T-helper 2 cell treated with Interferon-gamma antibody and Interleukin-4, amounts not matched to agents 5 μg/mL and 100 μg/mL, for 36 hours (primary cell): ENCODE results near the gene MIEF2.
A peak's percentile ranks its signal among the peaks of the same experiment; 100 is the strongest.

Experiments
- DNase-seq: peaks from one replicate; pipeline ENCODE4 v3.0.0; 2021; ENCODE audit warnings: low spot score
- H3K27ac Mint-ChIP-seq: one replicate; pipeline ENCODE4 v1.8.0; 2021; ENCODE audit warnings: mild to moderate bottlenecking, mixed read lengths
- H3K27me3 Mint-ChIP-seq: one replicate; pipeline ENCODE4 v1.8.0; 2021; ENCODE audit warnings: low read depth, mixed read lengths
- H3K36me3 Mint-ChIP-seq: one replicate; pipeline ENCODE4 v1.8.0; 2021; ENCODE audit warnings: low read depth, mixed read lengths
- H3K4me1 Mint-ChIP-seq: one replicate; pipeline ENCODE4 v1.8.0; 2021; ENCODE audit warnings: low read depth, mixed read lengths
- H3K4me3 Mint-ChIP-seq: one replicate; pipeline ENCODE4 v1.8.0; 2022; ENCODE audit warnings: mild to moderate bottlenecking, moderate library complexity, mixed read lengths
- H3K9me3 Mint-ChIP-seq: one replicate; pipeline ENCODE4 v1.8.0; 2021; ENCODE audit warnings: mixed read lengths

Gene MIEF2

DNA sequence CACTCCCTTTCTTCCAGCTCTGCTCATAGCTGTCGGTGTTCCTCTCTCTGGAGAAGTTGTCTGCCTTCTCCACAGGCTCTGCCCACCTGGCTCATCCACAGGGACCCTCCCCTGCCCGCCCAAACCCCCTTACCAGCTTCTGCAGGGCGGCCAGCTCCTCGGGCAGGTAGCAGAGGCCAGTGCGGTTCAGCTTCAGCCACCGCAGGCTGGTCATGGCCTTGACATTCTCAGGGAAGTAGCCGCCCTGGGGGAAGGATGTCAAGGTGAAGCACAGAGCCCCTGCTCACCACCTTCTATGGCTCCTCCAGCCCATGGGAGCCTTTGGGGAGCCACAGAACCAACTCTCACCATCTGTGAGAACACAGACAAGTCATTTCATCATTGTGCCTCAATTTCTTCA, 3.7 kb upstream of the MIEF2 start:
- H3K27ac Mint-ChIP-seq: peak overlapping the region; percentile 62

DNA sequence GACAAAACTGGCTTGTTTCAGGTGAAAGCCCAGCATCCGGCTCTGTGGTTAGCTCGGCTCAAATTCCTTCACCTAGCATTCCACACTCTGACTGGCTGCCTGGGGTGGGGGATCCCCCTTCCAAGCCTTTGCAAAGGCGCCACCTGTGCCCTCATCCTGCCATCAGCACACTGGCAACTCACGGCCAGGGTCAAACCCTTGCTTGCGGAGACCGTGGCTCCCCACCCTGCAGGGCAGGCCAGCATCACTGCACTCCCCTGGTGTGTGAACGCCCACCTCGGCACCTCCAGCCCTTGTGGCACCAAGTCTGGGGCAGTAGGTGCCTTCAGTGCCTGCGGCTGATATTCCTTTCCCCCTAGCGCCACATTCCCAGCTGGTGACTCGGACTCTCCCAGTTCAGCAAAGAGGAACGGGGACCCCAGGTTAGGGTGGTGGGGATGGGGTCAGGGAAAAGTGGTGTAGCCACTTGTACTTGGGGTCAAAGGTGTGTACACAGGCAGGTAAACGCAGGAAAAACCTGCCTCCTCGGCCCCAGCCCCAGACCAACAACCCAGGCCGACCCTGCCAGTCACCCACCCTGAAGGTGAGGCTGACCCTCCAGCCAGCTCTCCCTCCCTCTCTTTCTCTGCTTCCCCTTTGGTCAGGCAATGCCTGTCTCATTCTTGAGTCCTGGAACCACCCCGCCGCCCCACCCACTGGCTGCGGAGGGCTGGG, 3.0 kb upstream of the MIEF2 start:
- Mint-ChIP-seq H3K4me1 (peaks cover 22% of the 10 kb centered on the region), H3K9me3 (no peaks in the 10 kb centered on the region), H3K36me3 (peaks cover 30% of the 10 kb centered on the region), H3K27me3 (no peaks in the 10 kb centered on the region), H3K4me3 (peak overlapping the region; percentile 99), H3K27ac (peak overlapping the region; percentile 90)
- DNase-seq: no peak

More for the DNA sequence above, 3.7 kb upstream of the MIEF2 start:
- Mint-ChIP-seq H3K4me1 (peaks cover 22% of the 10 kb centered on the region), H3K27me3 (no peaks in the 10 kb centered on the region), H3K4me3 (peak overlapping the region; percentile 99), H3K9me3 (no peaks in the 10 kb centered on the region), H3K36me3 (peaks cover 30% of the 10 kb centered on the region)
- DNase-seq: no peak

DNA sequence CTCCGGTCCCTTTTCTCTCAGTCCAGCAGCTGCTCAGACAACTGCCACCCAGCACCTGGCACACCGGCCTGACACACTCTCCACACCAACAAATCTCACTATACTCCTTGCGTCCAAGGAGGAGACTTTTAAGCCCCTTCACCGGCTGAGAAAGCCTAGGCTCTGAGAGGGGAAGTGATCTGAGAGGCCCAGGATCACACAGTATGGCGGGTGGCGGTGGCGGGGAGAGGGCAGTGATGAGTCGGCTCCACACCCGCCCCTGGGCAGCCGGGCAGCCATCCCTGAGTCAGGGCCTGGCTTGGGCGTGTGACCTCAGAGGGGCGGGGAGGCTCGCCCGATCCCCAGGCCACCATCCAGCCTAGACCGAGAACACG, 2.5 kb upstream of the MIEF2 start:
- peak; percentile 70 for DNase-seq
- H3K27me3 Mint-ChIP-seq: no peaks in the 10 kb centered on the region
- peaks cover 22% of the 10 kb centered on the region for H3K4me1 Mint-ChIP-seq
- peak overlapping the region; percentile 90 for H3K27ac Mint-ChIP-seq
- H3K36me3 Mint-ChIP-seq: peaks cover 27% of the 10 kb centered on the region
- H3K4me3 Mint-ChIP-seq: peak overlapping the region; percentile 99
- no peaks in the 10 kb centered on the region for H3K9me3 Mint-ChIP-seq

DNA sequence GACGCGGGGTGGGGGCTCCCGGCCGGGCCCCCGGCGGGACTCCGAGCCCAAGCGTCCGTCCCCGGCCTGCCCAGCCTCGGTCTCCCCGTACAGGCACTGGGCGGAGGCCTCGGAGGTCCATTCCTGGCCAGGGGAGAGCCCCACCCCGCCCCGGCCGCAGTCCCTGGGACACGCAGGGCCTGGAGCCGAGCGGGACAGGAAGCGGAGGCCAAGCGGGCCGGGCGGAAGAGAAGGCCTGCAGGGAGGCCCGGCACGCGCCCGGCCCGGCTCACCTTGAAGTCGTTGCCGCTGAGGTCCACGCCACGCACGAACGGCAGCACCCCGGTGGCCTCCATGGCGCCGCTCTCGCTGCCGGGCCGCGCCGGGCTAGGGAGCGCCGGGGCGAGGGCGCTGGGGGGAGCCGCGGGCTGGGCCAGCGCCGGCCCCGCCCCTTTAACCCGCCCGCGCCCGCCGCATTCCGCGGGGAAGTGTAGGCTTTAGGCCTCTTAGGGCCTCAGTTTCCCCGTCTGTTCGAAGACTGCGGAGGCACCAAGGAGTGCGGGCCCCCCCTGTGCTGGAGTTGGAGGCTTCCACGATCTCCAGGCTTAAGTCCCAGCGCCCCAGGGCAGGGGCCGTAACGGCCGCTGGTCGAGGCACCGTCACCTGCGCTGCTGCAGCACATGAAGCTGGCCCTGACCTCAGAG, 2.0 kb upstream of the MIEF2 start, which contains the start of gene FLII:
FLII (minus strand) TSS at position 383 of the 683 bp plus-strand sequence; CDS start at position 335, 48 bp downstream.
- Mint-ChIP-seq H3K4me1 (peaks cover 22% of the 10 kb centered on the region), H3K27ac (peak within 1 kb of the TSS; percentile 90)

DNA sequence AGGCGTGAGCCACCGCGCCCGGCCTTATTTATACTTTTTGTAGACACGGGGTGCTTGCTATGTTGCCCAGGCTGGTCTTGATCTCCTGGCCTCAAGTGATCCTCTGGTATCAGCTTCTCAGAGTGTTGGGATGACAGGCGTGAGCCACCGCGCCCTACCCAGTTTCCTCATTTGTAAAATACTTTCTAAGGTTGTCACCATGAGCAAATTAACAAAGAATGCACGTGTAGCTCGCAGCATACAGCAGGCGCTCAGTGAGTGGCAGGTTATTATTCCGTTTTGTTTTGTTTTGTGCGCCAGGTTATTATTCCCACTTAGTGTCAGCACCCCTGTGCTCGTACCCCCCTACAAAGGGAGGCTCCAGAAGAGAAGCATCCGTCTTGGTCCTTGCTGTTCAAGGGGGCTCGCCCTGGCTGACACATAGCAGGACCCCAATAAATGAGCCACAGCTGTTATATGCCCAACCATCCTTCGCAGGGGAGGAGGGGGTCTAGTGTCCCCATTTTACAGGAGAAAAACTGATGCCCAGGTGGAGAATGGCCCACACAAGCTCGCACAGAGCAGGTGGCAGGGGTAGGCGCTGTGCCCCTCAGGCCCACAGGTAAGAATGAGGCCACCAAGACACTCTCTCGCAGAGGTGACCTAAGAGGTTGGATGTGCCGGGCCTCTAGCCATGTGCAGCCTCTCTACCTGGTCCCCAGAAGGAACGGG, 686 bp upstream of the MIEF2 start:
- DNase-seq: no peak
- peaks cover 22% of the 10 kb centered on the region for H3K4me1 Mint-ChIP-seq
- H3K4me3 Mint-ChIP-seq: peak overlapping the region; percentile 81
- H3K36me3 Mint-ChIP-seq: peaks cover 17% of the 10 kb centered on the region
- no peaks in the 10 kb centered on the region for H3K9me3 Mint-ChIP-seq
- no peaks in the 10 kb centered on the region for H3K27me3 Mint-ChIP-seq
- H3K27ac Mint-ChIP-seq: peak overlapping the region; percentile 81

More for the DNA sequence above, 2.0 kb upstream of the MIEF2 start, which contains the start of gene FLII:
- Mint-ChIP-seq H3K9me3 (no peaks in the 10 kb centered on the region), H3K4me3 (peak within 1 kb of the TSS; percentile 99), H3K27me3 (no peaks in the 10 kb centered on the region), H3K36me3 (peaks cover 25% of the 10 kb centered on the region)
- DNase-seq: peak; percentile 51

DNA sequence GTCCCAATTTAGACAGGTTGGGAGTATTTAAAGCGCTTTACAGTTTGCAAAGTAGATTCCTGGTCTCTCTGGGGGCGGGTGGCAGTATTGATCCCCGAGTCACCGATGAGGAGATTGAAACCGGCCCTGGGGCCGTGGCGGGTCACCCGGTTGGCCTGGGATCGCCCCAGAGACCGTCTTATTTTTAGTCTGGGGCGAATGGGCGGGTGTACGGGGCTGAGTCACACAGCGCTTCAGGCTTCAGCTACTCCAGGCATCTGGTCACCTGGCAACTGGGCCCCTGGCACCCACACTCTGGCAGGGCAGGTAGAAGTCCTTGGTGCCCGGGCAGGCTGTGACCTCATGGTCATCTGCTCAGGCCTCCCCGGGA, 669 bp downstream of the MIEF2 start:
- Mint-ChIP-seq H3K4me1 (peaks cover 20% of the 10 kb centered on the region), H3K9me3 (no peaks in the 10 kb centered on the region), H3K27ac (peak overlapping the region; percentile 55), H3K36me3 (peaks cover 12% of the 10 kb centered on the region), H3K4me3 (peak overlapping the region; percentile 81), H3K27me3 (no peaks in the 10 kb centered on the region)
- peak; percentile 52 for DNase-seq

DNA sequence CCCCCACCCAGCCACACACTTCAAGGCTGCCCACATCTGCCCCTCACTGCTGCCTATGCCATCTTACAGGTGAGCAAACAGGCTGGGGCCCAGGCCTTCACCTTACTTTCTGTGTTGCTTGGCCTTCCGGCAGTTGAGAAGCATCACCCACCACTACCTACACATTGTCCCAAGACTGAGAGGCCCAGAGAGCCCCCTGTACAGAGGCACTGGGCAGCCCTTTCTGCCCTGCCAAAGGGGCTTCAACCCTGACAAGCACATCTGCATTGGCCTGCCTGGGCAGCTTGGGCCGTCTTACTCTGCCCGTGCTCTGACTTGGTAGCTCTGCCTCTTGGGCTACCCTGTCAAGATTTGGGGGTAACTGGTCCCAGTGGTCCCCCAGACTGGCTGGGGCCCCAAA, 1.2 kb downstream of the MIEF2 start:
- peak overlapping the region; percentile 65 for H3K27ac Mint-ChIP-seq
- DNase-seq: no peak
- no peaks in the 10 kb centered on the region for H3K9me3 Mint-ChIP-seq

DNA sequence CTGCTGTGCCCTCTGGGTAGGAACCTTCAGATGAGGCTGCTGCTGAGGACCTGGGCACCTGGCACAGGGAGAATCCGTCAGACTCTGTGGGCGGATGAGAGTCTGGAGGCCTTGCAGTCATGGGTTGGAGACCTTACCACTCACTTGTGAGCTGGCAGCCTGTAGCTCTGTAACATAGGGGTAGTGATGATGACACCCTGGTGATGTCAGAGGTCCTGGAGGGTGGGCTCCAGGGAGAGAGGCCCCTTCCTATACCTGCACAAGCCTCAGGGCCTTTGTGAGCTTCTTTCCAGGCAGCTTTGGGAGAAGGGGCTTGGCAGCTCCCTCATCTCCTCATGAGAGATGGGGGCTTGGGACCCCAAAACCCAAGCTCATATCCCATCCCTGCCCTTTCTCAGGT, 1.6 kb downstream of the MIEF2 start:
- Mint-ChIP-seq H3K36me3 (peaks cover 6% of the 10 kb centered on the region), H3K9me3 (no peaks in the 10 kb centered on the region), H3K4me3 (peak overlapping the region; percentile 81), H3K4me1 (peaks cover 18% of the 10 kb centered on the region), H3K27ac (peak overlapping the region; percentile 69), H3K27me3 (no peaks in the 10 kb centered on the region)
- no peak for DNase-seq

More for the DNA sequence above, 1.2 kb downstream of the MIEF2 start:
- Mint-ChIP-seq H3K27me3 (no peaks in the 10 kb centered on the region), H3K4me3 (peak overlapping the region; percentile 81), H3K36me3 (peaks cover 8% of the 10 kb centered on the region), H3K4me1 (peaks cover 21% of the 10 kb centered on the region)

DNA sequence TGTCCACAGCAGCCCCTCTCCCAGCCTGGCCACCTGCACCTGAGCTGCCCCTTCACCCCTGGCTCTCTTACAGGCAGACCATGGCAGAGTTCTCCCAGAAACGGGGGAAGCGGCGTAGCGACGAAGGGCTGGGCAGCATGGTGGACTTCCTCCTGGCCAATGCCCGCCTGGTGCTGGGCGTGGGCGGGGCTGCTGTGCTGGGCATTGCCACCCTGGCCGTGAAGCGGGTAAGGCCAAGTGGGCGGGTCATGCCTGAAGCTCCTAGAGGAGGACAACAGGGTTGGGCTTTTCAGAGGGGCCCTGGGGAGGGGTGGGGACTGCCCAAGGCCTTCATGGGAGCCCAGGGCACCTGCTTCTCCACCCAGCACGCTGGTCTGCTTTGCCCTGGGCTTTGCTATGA, 2.2 kb downstream of the MIEF2 start:
- DNase-seq: no peak
- no peak overlapping the region for H3K4me3 Mint-ChIP-seq

DNA sequence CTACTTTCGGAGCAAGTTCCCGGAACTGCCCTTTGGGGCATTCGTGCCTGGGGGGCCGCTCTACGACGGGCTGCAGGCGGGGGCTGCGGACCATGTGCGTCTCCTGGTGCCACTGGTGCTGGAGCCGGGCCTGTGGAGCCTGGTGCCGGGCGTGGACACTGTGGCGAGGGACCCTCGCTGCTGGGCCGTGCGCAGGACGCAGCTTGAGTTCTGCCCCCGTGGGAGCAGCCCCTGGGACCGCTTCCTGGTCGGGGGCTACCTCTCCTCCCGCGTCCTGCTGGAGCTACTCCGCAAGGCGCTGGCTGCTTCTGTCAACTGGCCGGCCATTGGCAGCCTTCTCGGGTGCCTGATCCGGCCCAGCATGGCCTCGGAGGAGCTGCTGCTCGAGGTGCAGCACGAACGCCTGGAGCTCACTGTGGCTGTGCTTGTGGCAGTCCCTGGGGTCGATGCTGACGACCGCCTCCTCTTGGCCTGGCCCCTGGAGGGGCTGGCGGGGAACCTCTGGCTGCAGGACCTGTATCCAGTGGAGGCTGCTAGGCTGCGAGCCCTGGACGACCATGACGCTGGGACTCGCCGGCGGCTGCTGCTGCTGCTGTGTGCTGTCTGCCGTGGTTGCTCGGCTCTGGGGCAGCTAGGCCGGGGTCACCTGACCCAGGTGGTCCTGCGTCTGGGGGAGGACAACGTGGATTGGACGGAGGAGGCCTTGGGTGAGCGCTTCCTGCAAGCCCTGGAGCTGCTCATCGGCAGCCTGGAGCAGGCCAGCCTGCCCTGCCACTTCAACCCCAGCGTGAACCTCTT, 3.6 kb downstream of the MIEF2 start:
- Mint-ChIP-seq H3K4me1 (peaks cover 11% of the 10 kb centered on the region), H3K9me3 (no peaks in the 10 kb centered on the region), H3K27ac (no peak overlapping the region), H3K4me3 (no peak overlapping the region), H3K36me3 (peaks cover 3% of the 10 kb centered on the region), H3K27me3 (no peaks in the 10 kb centered on the region)
- no peak for DNase-seq

More for the DNA sequence above, 2.2 kb downstream of the MIEF2 start:
- no peaks in the 10 kb centered on the region for H3K27me3 Mint-ChIP-seq
- H3K36me3 Mint-ChIP-seq: peaks cover 6% of the 10 kb centered on the region
- H3K9me3 Mint-ChIP-seq: no peaks in the 10 kb centered on the region
- peak overlapping the region; percentile 69 for H3K27ac Mint-ChIP-seq
- peaks cover 14% of the 10 kb centered on the region for H3K4me1 Mint-ChIP-seq

DNA sequence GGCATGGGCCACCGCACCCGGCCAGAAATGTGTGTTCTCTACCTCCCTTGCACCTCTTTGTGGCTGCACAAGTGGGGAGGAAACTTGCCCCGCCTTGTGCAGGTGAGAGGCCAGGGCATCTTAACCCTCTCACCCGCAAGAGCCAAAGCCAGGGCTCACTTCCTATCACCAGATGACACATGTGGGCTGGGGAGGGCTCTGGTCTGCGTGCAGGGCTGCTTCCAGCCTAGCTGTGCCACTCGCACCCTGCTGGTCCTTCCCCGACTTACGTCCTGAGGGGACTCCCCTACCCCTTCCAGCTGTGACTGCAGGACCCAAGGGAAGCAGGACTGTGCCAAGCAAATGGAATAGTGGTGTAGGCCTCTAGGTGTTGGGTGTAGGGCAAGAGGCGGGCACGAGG, 6.9 kb downstream of the MIEF2 start:
- Mint-ChIP-seq H3K27ac (no peak overlapping the region), H3K4me1 (peaks cover 3% of the 10 kb centered on the region), H3K9me3 (no peaks in the 10 kb centered on the region), H3K4me3 (no peak overlapping the region), H3K36me3 (peaks cover 7% of the 10 kb centered on the region), H3K27me3 (no peaks in the 10 kb centered on the region)
- no peak for DNase-seq

DNA sequence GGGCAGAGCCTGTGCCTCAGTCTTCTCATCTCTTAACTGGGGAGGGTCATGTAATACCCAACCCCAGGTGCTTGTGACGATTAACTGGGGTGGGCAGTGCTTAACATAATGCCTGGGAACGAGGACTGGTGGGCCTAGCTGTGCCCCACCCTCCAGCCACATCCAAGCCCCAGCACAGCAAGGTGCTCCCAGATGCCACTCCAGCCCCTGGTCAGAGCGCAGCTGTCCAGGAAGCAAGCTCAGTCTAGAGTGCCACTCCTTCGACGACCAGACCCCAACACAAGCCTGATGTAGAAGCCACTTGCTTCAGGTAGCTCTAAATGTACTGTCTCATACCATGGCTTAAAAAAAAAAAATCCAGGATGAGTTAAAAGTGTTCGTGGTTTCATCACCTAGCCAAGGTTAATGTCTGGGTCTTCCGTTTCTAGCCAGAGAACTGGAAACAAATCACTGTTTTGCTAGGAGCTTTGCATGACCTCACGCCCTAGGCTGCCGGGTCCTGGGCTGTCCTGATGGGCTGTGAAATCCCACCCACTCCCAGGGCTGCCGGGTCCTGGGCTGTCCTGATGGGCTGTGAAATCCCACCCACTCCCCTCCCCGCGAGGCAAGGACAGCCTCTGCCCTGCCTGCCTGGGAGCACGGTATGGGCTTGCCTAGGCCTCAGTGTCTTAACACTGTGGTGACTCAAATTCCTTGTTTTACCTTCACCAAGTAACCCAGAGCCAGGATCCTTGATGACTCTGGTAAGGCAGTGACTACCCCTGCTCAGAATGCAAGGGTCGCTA, 7.7 kb downstream of the MIEF2 start:
- no peaks in the 10 kb centered on the region for H3K9me3 Mint-ChIP-seq
- peaks cover 12% of the 10 kb centered on the region for H3K36me3 Mint-ChIP-seq
- no peaks in the 10 kb centered on the region for H3K27me3 Mint-ChIP-seq
- DNase-seq: no peak
- peaks cover 3% of the 10 kb centered on the region for H3K4me1 Mint-ChIP-seq
- no peak overlapping the region for H3K4me3 Mint-ChIP-seq
- H3K27ac Mint-ChIP-seq: no peak overlapping the region
